Esophagus mucosa (tissue), 1 donor: ENCODE data around the gene EFR3B. TPM values are rescaled to one million over a fixed set of nuclear protein-coding genes. Genes with fewer than 3 reads are reported as not detected.
A peak's percentile ranks its signal among the peaks of the same experiment; 100 is the strongest.
"Not testable (repeated sequence)": the region's sequence is repeated elsewhere in the genome, so short reads cannot be mapped to it uniquely, and the experiment has no call there.

ENCODE experiments used
- ATAC-seq: fragments of 200-7000 bp; cut with Tn5 transposase; one replicate; pipeline ENCODE4 v1.9.1; 2020
- total RNA-seq: library from RNA; stranded (reverse); gene quantifications from one replicate; pipeline ENCODE4 v1.2.4, GENCODE V29; 2023
- donor health status: DM: yes; HTN: yes; CAD: no.

EFR3B gene
- total RNA-seq, 1 donor from 2014 or later = 0.48 TPM

GRCh38 chr2:25105336-25106085, 63.6 kb downstream of the EFR3B start:
- peak; percentile 65 for ATAC-seq

- no peak for ATAC-seq
Observed at GRCh38 chr2:25109822-25110221, 67.9 kb downstream of the EFR3B start.

- ATAC-seq = no peak
Observed at GRCh38 chr2:25112113-25112512, 70.2 kb downstream of the EFR3B start.

GRCh38 chr2:25115249-25115883, 73.5 kb downstream of the EFR3B start:
- no peak for ATAC-seq

- no peak for ATAC-seq
Observed at GRCh38 chr2:25115902-25116301, 74.0 kb downstream of the EFR3B start.

GRCh38 chr2:25116956-25117355, 75.1 kb downstream of the EFR3B start:
- no peak for ATAC-seq

GRCh38 chr2:25119263-25119662, 77.4 kb downstream of the EFR3B start:
- no peak for ATAC-seq

- ATAC-seq = no peak
Observed at GRCh38 chr2:25122367-25122766, 80.5 kb downstream of the EFR3B start.

- peak; percentile 41 for ATAC-seq
Observed at GRCh38 chr2:25123682-25124081, 81.8 kb downstream of the EFR3B start.

GRCh38 chr2:25125189-25125588, 83.3 kb downstream of the EFR3B start:
- ATAC-seq = peak; percentile 65

GRCh38 chr2:25125976-25126375, 84.1 kb downstream of the EFR3B start:
- ATAC-seq = no peak

- not testable (repeated sequence) for ATAC-seq
Observed at GRCh38 chr2:25127071-25127470, 85.2 kb downstream of the EFR3B start.

GRCh38 chr2:25127646-25128045, 85.8 kb downstream of the EFR3B start:
- no peak for ATAC-seq

GRCh38 chr2:25129901-25130520, 88.1 kb downstream of the EFR3B start:
- ATAC-seq = no peak

- ATAC-seq = no peak
Observed at GRCh38 chr2:25131253-25131566, 89.3 kb downstream of the EFR3B start.

- ATAC-seq = peak; percentile 66
Observed at GRCh38 chr2:25131567-25132298, 89.9 kb downstream of the EFR3B start.

- no peak for ATAC-seq
Observed at GRCh38 chr2:25132299-25132635, 90.4 kb downstream of the EFR3B start.

GRCh38 chr2:25132693-25133092, 90.8 kb downstream of the EFR3B start:
- no peak for ATAC-seq

GRCh38 chr2:25140535-25140934, 98.7 kb downstream of the EFR3B start:
- ATAC-seq = not testable (repeated sequence)

- no peak for ATAC-seq
Observed at GRCh38 chr2:25141120-25141519, 99.2 kb downstream of the EFR3B start.

- no peak for ATAC-seq
Observed at GRCh38 chr2:25145803-25146202, 103.9 kb downstream of the EFR3B start.

- no peak for ATAC-seq
Observed at GRCh38 chr2:25146896-25147295, 105.0 kb downstream of the EFR3B start.

GRCh38 chr2:25149646-25150045, 107.8 kb downstream of the EFR3B start:
- no peak for ATAC-seq
